ES-I3 (cell line): Measurements from ENCODE around the gene UNC13C.

Experiments
- H3K36me3 ChIP-seq: 2 replicates; pipeline ENCODE4 v1.6.1; 2013; ENCODE audit warnings: mild to moderate bottlenecking, low read length, control low read depth, moderate library complexity; ENCODE audit not compliant: insufficient read depth
- H3K4me1 ChIP-seq: 2 replicates; pipeline ENCODE4 v1.6.1; 2013; ENCODE audit warnings: mild to moderate bottlenecking, control low read depth, low read length; ENCODE audit not compliant: insufficient read depth
- H3K9ac ChIP-seq: 2 replicates; pipeline ENCODE4 v1.6.1; 2013; ENCODE audit warnings: low read depth, mild to moderate bottlenecking, low read length, moderate library complexity
- H3K9me3 ChIP-seq: 2 replicates; pipeline ENCODE4 v1.6.1; 2013; ENCODE audit warnings: mild to moderate bottlenecking, low read length, moderate library complexity; ENCODE audit not compliant: control insufficient read depth, insufficient read depth

The UNC13C gene

GRCh38 chr15:54577476-54578250 lies 599.4 kb downstream of the UNC13C start:
- Histone ChIP-seq H3K9me3 (no peaks in the 10 kb centered on the region), H3K9ac (no peak overlapping the region), H3K4me1 (no peaks in the 10 kb centered on the region), H3K36me3 (no peaks in the 10 kb centered on the region)

- no peaks in the 10 kb centered on the region for H3K36me3 ChIP-seq
- H3K4me1 ChIP-seq, result no peaks in the 10 kb centered on the region; the same call in 1 of the 2 replicates
- H3K9me3 ChIP-seq, result no peaks in the 10 kb centered on the region
- no peak overlapping the region for H3K9ac ChIP-seq
Observed at GRCh38 chr15:54579855-54580254, 601.6 kb downstream of the UNC13C start.

GRCh38 chr15:54580643-54581042 lies 602.4 kb downstream of the UNC13C start:
- no peaks in the 10 kb centered on the region for H3K36me3 ChIP-seq
- H3K4me1 ChIP-seq, result no peaks in the 10 kb centered on the region; the same call in 1 of the 2 replicates
- H3K9ac ChIP-seq, result no peak overlapping the region
- H3K9me3 ChIP-seq, result no peaks in the 10 kb centered on the region

GRCh38 chr15:54582863-54583643 lies 604.8 kb downstream of the UNC13C start:
- Histone ChIP-seq H3K4me1 (no peaks in the 10 kb centered on the region; the same call in 1 of the 2 replicates), H3K9me3 (no peaks in the 10 kb centered on the region), H3K36me3 (no peaks in the 10 kb centered on the region), H3K9ac (no peak overlapping the region)

GRCh38 chr15:54585063-54585462 lies 606.8 kb downstream of the UNC13C start:
- Histone ChIP-seq H3K9me3 (no peaks in the 10 kb centered on the region), H3K4me1 (no peaks in the 10 kb centered on the region; the same call in 1 of the 2 replicates), H3K9ac (no peak overlapping the region), H3K36me3 (no peaks in the 10 kb centered on the region)

GRCh38 chr15:54594115-54594514 lies 615.9 kb downstream of the UNC13C start:
- H3K9me3 ChIP-seq, result no peaks in the 10 kb centered on the region
- no peak overlapping the region for H3K9ac ChIP-seq
- no peaks in the 10 kb centered on the region for H3K4me1 ChIP-seq
- H3K36me3 ChIP-seq, result no peaks in the 10 kb centered on the region

GRCh38 chr15:54599386-54599785 lies 621.1 kb downstream of the UNC13C start:
- no peaks in the 10 kb centered on the region for H3K36me3 ChIP-seq
- no peaks in the 10 kb centered on the region for H3K4me1 ChIP-seq
- H3K9ac ChIP-seq, result no peak overlapping the region
- no peaks in the 10 kb centered on the region for H3K9me3 ChIP-seq

- Histone ChIP-seq H3K4me1 (no peaks in the 10 kb centered on the region), H3K9me3 (no peaks in the 10 kb centered on the region), H3K36me3 (no peaks in the 10 kb centered on the region), H3K9ac (no peak overlapping the region)
Observed at GRCh38 chr15:54605043-54605442, 626.8 kb downstream of the UNC13C start.

- H3K9ac ChIP-seq, result no peak overlapping the region
- H3K36me3 ChIP-seq, result no peaks in the 10 kb centered on the region
- no peaks in the 10 kb centered on the region for H3K9me3 ChIP-seq
Observed at GRCh38 chr15:54605556-54605955, 627.3 kb downstream of the UNC13C start.

GRCh38 chr15:54608876-54609835 lies 630.9 kb downstream of the UNC13C start:
- Histone ChIP-seq H3K4me1 (no peaks in the 10 kb centered on the region), H3K36me3 (no peaks in the 10 kb centered on the region), H3K9me3 (no peaks in the 10 kb centered on the region), H3K9ac (no peak overlapping the region)

More at GRCh38 chr15:54605556-54605955, 627.3 kb downstream of the UNC13C start:
- H3K4me1 ChIP-seq, result no peaks in the 10 kb centered on the region

- Histone ChIP-seq H3K36me3 (no peaks in the 10 kb centered on the region), H3K9ac (no peak overlapping the region), H3K4me1 (no peaks in the 10 kb centered on the region), H3K9me3 (no peaks in the 10 kb centered on the region)
Observed at GRCh38 chr15:54618120-54618519, 639.9 kb downstream of the UNC13C start.

GRCh38 chr15:54619180-54619579 lies 640.9 kb downstream of the UNC13C start:
- Histone ChIP-seq H3K36me3 (no peaks in the 10 kb centered on the region), H3K9me3 (no peaks in the 10 kb centered on the region), H3K4me1 (no peaks in the 10 kb centered on the region), H3K9ac (no peak overlapping the region)

GRCh38 chr15:54620916-54621315 lies 642.7 kb downstream of the UNC13C start:
- H3K4me1 ChIP-seq, result no peaks in the 10 kb centered on the region
- H3K36me3 ChIP-seq, result no peaks in the 10 kb centered on the region
- no peaks in the 10 kb centered on the region for H3K9me3 ChIP-seq
- no peak overlapping the region for H3K9ac ChIP-seq

GRCh38 chr15:54636147-54636546 lies 657.9 kb downstream of the UNC13C start:
- Histone ChIP-seq H3K36me3 (no peaks in the 10 kb centered on the region), H3K9me3 (no peaks in the 10 kb centered on the region), H3K4me1 (no peaks in the 10 kb centered on the region)

More at GRCh38 chr15:54636147-54636546, 657.9 kb downstream of the UNC13C start:
- H3K9ac ChIP-seq, result no peak overlapping the region
